Endothelial cell of hepatic sinusoid (primary cell): ENCODE data around the gene BSND.

Experiments
- in situ Hi-C: cut with HindIII; loops from 2 replicates; pipeline ENCODE4 v1.10.0; 2017; ENCODE audit warnings: low sequenced_read_pairs

The BSND gene

GRCh38 chr1:54990916-54991315, 7.8 kb upstream of the BSND start:
- in situ Hi-C loops, result loop anchor here (5.0 kb wide), 2 partner anchors 44 to 56 kb away; no protein-coding TSS in a partner anchor

- in situ Hi-C loops, result loop anchor here (5.0 kb wide), 2 partner anchors 45 to 55 kb away; no protein-coding TSS in a partner anchor
Observed at GRCh38 chr1:54991939-54992338, 6.8 kb upstream of the BSND start.

GRCh38 chr1:54993140-54993539, 5.6 kb upstream of the BSND start:
- in situ Hi-C loops, result loop anchor here (5.0 kb wide), 2 partner anchors 46 to 54 kb away; no protein-coding TSS in a partner anchor

- in situ Hi-C loops, result loop anchor here (5.0 kb wide), 2 partner anchors 47 to 53 kb away; no protein-coding TSS in a partner anchor
Observed at GRCh38 chr1:54994355-54994990, 4.3 kb upstream of the BSND start.

GRCh38 chr1:54995013-54995760, 3.5 kb upstream of the BSND start:
- in situ Hi-C loops, result no loop called here

GRCh38 chr1:54995835-54996234, 2.9 kb upstream of the BSND start:
- in situ Hi-C loops, result no loop called here

GRCh38 chr1:54996359-54996868, 2.3 kb upstream of the BSND start:
- in situ Hi-C loops, result no loop called here

GRCh38 chr1:54996869-54997710, 1.6 kb upstream of the BSND start:
- in situ Hi-C loops, result no loop called here

- in situ Hi-C loops, result no loop called here
Observed at GRCh38 chr1:54997711-54997986, 1.1 kb upstream of the BSND start.

GRCh38 chr1:54998100-54998499, 633 bp upstream of the BSND start:
- in situ Hi-C loops, result no loop called here

GRCh38 chr1:55000110-55001085, 1.7 kb downstream of the BSND start:
- in situ Hi-C loops, result no loop called here

- in situ Hi-C loops, result no loop called here
Observed at GRCh38 chr1:55001311-55001710, 2.6 kb downstream of the BSND start.

- in situ Hi-C loops, result no loop called here
Observed at GRCh38 chr1:55002686-55003085, 4.0 kb downstream of the BSND start.

GRCh38 chr1:55005351-55006140, 6.8 kb downstream of the BSND start:
- in situ Hi-C loops, result no loop called here

GRCh38 chr1:55006931-55007330, 8.2 kb downstream of the BSND start:
- in situ Hi-C loops, result no loop called here

GRCh38 chr1:55007625-55008024, 8.9 kb downstream of the BSND start:
- in situ Hi-C loops, result no loop called here

- in situ Hi-C loops, result no loop called here
Observed at GRCh38 chr1:55010194-55010886, 11.6 kb downstream of the BSND start.

- in situ Hi-C loops, result no loop called here
Observed at GRCh38 chr1:55010887-55011217, 12.1 kb downstream of the BSND start.

- in situ Hi-C loops, result no loop called here
Observed at GRCh38 chr1:55012661-55013060, 13.9 kb downstream of the BSND start.
